Muscle of arm (tissue), 12 donors: ENCODE data around the gene TM4SF20. TPM values are rescaled to one million over a fixed set of nuclear protein-coding genes. Genes with fewer than 3 reads are reported as not detected.
"Not testable (repeated sequence)": the region's sequence is repeated elsewhere in the genome, so short reads cannot be mapped to it uniquely, and the experiment has no call there.

Experiments used
- DNase-seq: peaks from one replicate; pipeline ENCODE4 v3.0.0-alpha.2; 2013
- polyA plus RNA-seq, 12 donors: library from polyadenylated mRNA; unstranded; fragments of 120-200 nt; gene quantifications; one replicate each; pipeline ENCODE4 v1.2.1, GENCODE V29; 2013; ENCODE audit not compliant: insufficient read length in 12 of 12

The TM4SF20 gene
- polyA plus RNA-seq, 12 donors: 0.07 to 30.8 (median 0.11) TPM; not detected in 9

DNA sequence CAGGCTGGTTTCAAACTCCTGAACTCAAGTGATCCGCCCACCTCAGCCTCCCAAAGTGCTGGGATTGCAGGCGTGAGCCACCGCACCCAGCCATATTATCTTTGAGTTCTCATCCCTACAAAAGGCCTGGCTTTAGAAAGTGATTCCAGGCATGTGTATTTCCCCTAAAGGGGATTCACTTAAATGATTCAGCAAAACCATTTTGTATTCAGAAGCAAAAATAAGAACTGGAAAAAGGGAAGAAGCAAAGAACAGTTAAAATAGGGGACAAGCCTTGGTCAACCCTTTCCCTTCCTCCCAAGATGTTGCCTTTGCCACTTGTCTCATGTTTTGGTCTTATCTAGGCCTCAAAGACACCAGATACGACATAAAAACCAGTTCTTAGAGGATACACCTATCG, 10.5 kb downstream of the TM4SF20 start:
- no peak for DNase-seq

DNA sequence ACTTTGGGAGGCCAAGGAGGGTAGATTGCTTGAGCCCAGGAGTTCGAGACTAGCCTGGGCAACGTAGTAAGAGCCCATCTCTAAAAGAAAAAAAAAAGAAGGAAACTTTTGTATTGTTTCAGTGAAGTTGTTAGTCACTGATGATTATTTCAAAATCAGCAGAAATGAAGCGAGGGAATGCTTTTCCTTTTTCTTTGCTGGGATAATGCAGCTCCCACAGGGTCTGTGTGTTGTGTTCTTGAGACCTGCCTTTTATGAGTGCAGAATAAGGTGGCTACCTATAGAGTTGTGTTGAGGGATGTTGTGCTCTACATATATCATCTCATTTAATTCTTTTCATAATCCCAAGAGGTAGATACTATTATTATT, 11.7 kb downstream of the TM4SF20 start:
- no peak for DNase-seq

DNA sequence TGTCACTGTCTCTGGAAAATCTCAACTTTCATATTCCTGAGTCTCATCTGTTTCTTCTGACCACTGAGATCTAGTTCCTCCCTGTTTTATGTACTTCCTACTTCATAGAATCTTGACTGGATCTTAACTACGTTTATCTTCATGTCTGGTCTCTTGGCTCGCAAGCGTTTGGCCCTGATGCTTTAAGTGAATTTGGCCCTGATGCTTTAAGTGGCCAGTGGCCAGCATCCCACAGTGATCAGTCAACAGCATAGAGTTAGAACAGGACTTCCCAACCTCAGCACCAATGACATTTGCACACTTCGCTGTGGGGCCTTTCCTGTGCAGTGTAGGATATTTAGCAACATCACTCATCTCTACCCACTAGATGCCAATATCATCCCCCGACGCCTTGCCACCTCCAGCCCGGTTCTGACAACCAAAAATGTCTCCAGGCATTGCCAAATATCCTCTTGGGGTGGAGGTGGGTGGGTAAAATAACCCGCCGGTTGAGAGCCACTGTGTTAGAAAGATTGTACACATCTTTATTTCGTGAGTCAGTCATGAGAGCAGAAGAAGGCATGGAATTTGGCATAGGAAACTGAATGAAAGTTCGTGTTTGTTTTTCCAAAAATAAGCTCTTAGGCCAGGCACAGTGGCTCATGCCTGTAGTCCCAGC, 12.2 kb downstream of the TM4SF20 start:
- no peak for DNase-seq

DNA sequence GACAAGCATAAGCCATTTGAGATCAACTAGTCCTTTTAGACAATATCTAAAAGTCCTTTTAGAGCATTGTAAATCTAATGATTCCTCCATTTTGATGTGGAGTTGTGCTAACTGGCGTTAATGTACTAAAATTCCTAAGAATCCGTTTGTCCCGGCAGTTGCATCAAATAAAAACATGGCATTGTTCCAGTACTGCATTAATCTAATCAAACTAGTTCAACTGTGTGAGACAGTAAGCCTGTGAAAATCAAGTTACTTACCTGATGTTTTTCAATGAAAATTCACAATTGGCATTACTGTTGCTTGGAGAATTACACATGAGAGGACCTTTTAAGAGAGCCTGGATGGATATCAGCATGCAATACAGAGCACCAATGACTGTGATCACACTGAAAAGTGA, 13.3 kb downstream of the TM4SF20 start:
- no peak for DNase-seq

DNA sequence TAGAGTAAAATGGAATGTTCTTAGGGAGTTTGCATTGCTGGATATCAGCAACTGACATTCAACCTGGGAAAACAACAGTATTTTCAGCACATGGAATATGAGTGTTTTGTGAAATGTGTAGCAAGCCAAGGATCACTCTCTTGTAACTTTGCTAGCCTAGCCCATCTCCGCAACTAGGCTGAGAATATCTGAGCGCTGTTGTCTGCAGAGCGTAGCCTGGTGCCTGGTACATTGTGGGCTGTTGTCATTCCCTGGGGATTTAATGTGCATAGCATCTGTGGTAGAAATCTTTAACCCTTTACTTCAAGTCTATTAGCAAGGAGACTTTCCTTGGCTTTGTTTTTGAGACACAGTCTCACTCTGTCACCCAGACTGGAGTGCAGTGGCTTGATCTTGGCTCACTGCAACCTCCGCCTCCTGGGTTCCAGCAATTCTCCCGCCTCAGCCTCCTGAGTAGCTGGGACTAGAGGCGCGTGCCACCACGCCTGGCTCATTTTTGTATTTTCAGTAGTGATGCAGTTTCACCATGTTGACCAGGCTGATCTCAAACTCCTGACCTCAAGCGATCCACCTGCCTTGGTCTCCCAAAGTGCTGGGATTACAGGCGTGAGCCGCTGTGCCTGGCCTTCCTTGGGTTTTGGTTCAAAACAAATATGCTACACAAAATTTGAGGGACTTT, 14.4 kb downstream of the TM4SF20 start:
- not testable (repeated sequence) for DNase-seq

DNA sequence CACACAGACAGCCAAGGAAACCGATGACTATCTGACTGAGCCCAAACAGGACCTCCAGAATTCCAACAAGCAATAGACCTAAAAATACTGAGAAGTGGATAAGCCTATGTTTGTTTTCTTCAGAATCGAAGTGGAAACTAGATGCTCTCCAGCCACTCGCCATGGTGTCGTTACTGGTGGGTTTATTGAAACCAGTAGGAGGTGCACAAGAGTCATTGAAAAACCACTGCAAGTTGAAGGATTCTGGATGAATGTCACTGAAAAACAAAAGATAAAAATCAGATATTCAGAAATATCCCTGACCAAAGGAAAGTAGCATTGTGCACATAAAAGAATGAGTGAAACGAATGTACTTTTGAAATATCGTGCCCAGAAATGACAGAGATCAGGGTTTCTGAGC, 15.3 kb downstream of the TM4SF20 start:
- DNase-seq: no peak

DNA sequence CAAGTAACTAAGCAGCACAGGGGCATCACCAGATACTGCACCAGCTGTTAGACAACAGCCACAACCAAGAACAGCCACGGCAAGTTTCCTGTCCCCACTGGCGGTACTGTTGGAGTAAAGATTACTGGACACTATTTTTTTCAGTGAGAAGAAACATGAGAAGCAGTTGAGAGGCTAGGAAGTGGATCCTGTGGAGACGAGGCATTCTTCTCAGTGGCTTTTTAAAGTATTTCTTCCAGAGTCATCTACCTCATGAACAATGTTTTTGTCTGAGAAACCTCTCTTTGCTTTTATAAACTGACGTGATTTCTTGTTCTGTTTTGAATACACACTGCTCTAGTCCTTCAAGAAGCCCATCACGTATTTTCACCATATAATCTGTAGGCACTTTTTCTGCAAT, 18.8 kb downstream of the TM4SF20 start:
- no peak for DNase-seq

DNA sequence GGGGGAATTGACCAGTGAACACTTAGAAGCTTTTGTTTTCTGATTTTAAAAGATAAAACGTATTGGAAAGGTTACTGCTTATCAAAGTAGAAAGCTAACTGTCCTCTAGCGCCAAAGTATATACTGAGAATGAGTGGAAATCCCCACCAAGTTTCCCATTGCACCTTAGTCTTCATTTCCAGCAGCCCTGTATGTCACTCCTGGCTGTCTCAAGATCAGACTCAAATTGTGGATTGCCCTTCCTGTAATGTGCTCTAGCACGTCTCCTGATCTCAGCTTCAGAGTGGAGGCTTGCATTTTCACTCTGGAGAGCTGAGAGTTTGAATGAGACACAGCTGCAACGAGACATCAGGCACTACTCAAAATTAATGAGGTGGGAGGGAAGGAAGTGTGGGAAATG, 27.5 kb downstream of the TM4SF20 start:
- DNase-seq: no peak

DNA sequence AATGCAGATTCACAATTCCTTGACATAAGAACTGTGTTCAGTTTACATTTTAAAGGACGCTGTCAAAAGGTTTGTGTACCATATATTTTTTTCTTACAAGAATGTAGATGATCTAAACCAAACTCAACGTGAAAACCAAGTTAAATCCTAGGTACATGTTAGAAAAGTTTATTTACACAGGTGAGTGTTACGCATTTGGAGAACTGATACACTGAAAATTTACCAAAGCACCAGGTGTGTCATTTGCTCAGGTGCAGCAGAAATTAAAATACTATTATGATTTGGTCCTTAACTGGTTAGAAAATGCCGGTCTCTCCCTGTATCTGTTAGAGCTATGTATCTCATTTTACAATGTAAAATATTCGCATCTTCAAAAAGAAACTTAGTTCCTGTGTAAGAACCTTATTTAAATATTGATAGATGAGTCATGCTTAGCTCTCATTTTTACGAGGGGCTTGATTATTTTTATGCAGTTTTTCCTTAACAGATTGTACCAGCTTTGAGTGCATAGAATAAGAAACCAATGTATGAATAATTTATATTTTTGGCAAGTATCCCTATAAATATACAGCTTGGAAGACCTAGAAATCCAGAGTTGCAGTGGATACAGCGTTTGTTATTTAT, 29.0 kb downstream of the TM4SF20 start:
- no peak for DNase-seq

DNA sequence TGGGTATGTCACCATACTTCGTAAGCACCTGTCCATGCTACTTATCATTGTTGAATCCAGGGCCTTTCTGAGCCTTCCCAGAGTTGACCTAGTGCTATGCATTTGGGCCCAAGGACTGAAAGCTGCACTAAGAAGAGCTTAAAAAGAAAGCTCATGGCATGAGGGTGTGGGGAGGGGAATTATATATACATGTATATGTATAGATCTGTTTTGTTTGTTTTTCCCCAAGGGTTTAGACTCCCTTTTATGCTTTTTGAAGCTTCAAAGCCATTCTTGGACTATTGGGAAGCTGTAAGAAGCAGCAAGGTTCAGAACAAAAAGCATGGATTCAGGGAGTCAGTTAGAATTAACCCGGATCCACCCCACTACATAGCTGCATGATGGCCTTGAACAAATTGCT, 30.8 kb downstream of the TM4SF20 start:
- DNase-seq: no peak

DNA sequence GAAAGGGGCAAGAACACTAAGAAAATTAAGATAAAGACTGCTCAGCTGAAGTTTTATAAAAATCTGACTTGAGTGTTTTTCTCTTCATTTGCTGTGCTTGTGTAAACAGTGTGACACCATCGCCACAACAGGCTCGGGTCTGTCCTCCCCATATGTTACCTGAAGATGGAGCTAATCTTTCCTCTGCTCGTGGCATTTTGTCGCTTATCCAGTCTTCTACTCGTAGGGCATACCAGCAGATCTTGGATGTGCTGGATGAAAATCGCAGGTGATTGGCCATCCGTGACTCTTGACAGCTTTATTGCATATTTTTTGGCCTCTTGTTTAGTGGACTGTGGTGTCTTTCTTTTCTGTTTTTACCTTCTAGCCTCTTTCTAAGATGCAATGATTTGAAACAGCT, 32.0 kb downstream of the TM4SF20 start:
- DNase-seq: no peak

DNA sequence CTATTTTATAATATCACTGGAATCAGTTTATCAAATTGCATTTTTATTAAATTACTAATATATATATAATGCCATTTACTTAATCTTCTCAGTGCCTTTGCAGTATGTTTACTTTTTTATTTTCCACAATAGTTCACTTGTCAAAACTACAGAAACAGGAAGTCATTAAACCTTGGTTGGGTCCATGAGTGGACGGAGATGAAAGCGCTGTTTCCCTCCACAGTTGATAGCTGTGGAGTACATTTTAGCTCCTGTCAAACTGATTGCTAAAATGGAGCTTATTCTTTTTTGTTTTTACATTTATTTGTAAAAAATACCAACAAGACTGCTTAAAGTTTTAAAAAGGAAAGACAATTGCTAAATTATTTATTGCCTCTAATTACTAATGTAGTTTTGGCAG, 34.9 kb downstream of the TM4SF20 start:
- no peak for DNase-seq

DNA sequence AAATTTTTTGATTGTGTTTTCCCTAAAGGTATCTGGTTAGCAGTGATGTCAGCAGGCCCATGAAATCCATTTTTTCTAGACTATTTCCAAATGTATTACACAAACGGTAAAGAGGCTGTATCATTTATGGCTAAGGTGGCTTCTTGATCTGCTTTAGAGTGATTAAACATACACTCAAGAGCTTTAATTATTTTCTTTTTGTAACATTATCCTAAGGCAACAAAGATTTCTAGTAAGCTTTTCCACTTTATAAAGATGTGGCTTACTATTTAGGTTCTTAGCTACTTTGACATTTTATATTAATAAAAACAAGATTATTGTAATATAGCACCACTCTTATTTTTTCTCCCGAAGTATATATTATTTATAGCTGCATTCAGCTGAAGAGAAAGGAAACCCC, 37.6 kb downstream of the TM4SF20 start:
- DNase-seq: no peak

DNA sequence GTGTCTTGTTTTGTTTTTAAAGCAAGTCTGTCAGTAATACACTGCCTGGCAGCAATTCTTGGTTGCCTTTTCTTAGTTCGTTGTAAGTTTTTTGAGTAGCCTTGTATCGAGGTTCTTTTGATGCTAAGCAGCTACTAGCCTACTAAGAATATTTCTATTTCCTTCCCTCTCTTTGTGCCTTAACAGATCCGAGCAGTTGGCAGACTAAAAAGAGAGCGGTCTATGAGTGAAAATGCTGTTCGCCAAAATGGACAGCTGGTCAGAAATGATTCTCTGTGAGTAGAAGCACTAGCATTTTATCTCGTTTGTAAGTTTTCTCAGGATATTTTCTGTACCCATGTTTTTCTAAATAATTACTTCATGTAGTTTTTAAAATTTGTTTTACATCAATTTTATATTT, 39.0 kb downstream of the TM4SF20 start:
- DNase-seq: no peak

DNA sequence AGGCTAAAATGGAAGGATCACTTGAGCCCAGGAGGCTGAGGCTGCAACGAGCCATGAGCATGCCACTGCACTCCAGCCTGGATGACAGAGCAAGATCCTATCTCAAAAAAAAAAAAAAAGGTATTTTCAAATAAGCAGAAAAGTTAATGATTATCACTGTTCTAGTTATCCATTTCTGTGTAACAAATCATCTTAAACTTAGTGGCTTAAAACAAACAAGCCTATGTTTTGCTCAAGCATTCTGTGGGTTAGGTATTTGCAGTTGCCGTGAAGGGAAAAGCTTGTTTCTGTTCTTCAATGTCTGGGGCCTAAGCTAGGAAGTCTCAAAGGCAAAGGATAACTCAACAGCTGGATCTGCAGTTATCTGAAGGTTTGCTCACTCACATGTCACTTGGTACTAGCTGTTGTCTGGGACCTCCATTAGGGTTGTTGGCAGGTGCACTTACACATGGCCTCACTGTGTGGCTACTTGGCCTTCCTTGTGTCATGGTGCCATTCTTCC, 40.0 kb downstream of the TM4SF20 start:
- no peak for DNase-seq

DNA sequence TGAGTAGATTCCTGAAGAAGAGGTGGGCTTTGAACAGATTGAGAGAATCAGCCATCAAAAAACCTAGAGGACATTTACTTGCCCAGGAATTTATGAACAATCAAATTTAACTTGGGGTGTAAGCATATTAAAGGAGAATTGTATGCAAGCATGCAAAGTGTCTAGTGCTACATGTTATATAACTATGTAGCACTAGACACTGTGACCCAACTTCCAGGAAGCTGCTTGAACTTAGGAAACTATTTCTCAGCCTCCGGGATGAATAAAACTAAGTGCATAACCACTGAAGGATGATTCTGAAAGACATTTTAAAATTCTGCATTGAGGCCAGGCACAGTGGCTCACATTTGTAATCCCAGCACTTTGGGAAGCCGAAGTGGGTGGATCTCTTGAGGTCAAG, 41.7 kb downstream of the TM4SF20 start:
- DNase-seq: no peak

DNA sequence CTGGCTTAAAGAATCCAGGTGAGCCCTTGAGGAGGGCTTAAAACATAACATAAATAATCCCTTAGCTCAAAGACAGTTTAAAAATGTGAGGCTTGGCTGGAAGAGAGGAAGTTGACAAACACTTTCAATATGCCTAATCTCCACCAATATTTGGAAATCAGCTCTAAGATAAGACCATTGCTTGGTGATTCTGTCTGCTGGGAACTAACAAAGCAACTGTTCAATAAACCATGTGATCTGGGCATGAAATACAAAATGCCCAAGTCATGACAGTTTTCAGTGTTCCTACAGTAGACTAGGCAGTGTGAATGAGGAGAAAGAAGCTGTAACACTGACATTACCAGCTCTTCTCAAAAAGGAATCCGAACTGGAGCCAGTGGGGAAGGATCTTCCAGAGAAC, 43.4 kb downstream of the TM4SF20 start:
- no peak for DNase-seq

DNA sequence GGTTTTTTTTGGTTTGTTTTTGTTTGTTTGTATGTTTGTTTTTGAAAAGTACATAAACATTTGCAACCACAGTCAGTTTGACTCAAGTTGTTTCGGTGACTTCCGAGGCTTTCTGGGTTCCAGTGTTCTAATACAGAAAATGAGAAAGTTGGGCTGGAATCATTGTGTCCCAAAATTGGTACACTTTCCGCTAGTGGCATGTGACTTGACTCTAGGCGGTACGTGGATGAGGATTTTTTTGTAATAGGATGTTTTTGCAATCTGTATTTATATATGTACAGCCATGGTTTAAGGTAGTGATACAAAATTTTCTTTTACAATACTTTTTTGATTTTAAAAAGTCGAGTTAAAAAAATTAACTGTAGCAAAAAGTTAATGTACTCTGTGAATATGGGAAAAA, 52.3 kb downstream of the TM4SF20 start:
- no peak for DNase-seq

DNA sequence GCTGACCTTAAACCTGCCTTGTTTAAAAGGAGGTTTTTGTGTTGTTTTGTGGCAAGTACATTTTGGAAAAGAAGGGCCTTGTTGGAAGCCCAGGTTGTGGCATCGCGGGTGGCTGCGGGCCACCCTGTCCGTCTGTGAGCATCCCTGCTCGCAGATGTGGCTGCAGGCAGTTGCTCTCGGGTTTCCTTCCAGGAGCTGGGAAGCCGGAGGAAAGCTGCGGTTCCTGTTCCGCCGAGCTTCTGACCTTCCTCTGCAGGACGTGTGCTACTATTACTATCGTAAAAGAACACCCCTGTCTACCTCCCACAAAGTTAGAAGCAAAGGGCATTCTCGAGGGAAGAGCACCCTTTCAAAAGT, 53.3 kb downstream of the TM4SF20 start:
- no peak for DNase-seq

DNA sequence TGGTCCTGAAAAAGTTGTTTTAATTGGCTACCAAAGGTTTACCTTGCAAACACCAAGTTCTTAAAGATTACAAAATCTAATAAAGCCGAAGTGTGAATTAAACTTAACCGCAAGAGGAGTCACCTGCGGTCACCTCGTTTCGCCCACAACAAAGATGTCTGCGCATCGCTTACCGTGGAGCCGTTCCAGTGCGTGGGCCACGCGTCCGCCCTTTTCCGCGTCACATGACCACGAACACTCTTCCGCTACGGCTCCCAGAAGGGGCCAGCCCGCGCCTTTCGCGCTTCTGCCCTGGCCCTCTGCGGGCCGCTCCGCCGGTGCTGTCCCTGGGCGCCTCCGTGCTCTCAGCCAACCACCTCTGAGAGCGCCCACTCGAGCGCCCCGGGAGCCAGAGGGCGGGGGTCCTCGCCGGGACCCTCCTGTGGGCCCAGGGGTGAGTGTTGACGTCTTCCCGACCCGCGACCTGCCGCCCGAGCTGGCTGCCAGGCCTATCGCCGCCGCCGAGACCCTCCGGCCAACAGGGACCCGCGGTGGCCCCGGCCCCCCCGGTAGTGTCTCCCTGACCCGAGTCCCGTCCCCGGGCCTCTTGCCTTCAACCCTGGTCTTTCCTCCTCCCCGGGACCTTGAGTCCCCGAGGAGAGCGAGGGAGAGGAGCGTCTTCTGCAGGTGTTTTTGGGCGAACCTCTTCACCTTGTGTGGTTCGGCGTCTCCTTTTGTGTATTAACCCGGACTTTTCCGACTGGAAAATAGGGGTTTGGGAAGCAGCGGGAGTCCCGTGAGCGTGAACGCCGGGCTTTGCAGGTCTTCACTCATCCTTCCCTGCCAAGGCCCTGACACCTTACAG, 53.9 kb downstream of the TM4SF20 start, which contains the start of gene MFF:
MFF (plus strand) TSS at position 257 of the 844 bp plus-strand sequence. CDS start 5,415 bp downstream, outside the sequence.
- DNase-seq: peak; percentile 97

DNA sequence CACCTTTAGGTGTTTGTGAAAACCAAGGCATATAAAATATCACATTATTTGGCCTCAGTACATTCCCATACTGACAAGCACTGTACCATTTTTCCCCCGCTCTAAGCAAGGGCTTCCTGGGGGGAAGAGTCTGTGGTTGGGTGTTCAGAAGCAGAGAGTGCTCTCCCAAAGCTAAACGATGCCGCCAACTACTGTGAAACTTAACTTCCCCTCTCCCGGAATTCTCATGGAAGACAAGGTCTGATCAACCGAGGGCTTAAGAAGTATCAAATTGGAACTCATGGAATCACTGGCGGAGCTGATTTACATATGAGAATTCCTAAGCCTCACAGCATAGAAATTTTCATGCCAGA, 54.5 kb downstream of the TM4SF20 start:
- no peak for DNase-seq

DNA sequence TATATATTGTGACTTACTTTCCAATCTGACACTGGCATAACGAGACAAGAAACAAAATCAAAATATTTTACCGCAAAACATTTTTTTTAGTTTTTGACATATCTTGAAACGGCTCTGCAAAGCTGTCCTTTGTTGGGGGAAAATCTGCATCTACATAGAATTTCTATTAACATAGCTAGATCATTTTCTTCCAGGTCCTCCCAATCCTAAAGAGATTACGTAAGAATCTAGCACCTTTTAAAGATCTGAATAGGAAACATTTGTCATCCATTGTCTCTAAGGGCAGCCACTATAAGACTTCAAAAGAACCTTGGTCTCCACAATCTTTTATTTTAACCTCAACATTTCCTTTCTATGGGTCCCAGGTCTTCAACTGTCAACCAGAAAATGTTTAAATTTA, 55.3 kb downstream of the TM4SF20 start:
- no peak for DNase-seq
